ENCODE measurements around the gene HS3ST3A1.

Gene HS3ST3A1

GRCh38 chr17:13484020-13484419 lies 117.7 kb downstream of the HS3ST3A1 start:
- H3K79me2 ChIP-seq (ENCODE audit: low read length), result no peaks in the 10 kb centered on the region
- H4K20me1 ChIP-seq (ENCODE audit: insufficient read depth, low read length), result no peaks in the 10 kb centered on the region
- no peak overlapping the region for H2AFZ ChIP-seq (ENCODE audit: low read length)
- H3K27ac ChIP-seq (ENCODE audit: low read length), result no peak overlapping the region
- H3K27me3 ChIP-seq (replicated peaks; ENCODE audit: insufficient read depth, low read length), result no peaks in the 10 kb centered on the region
- no peaks in the 10 kb centered on the region for H3K9me2 ChIP-seq (replicated peaks; ENCODE audit: insufficient read depth, low read length)
- H3K9me3 ChIP-seq (replicated peaks; ENCODE audit: insufficient read depth, low read length), result no peaks in the 10 kb centered on the region
- no peaks in the 10 kb centered on the region for H3F3A ChIP-seq (ENCODE audit: insufficient read depth, low read length)
- no peaks in the 10 kb centered on the region for H3K36me3 ChIP-seq (replicated peaks; ENCODE audit: insufficient read depth, low read length)
- no peak overlapping the region for H3K9ac ChIP-seq (ENCODE audit: low read length)
- H3K4me1 ChIP-seq (ENCODE audit: low read length), result no peaks in the 10 kb centered on the region
- no peak for DNase-seq
- no peak overlapping the region for H3K4me3 ChIP-seq (ENCODE audit: low read length)
- no peak overlapping the region for H3K4me2 ChIP-seq (ENCODE audit: low read depth, low read length)
- TF ChIP-seq EZH2 (optimal IDR thresholded peaks at IDR 0.05; ENCODE audit: low read depth, low read length) (no peak), CTCF (IDR thresholded peaks at IDR 0.05; ENCODE audit: low read length) (no peak), EZH2phosphoT487 (IDR thresholded peaks at IDR 0.05; ENCODE audit: low read length) (no peak)

GRCh38 chr17:13480877-13481276 lies 120.9 kb downstream of the HS3ST3A1 start:
- Histone ChIP-seq H3K9ac (ENCODE audit: low read length) (no peak overlapping the region), H3K27ac (ENCODE audit: low read length) (no peak overlapping the region), H3K9me3 (replicated peaks; ENCODE audit: insufficient read depth, low read length) (no peaks in the 10 kb centered on the region), H4K20me1 (ENCODE audit: insufficient read depth, low read length) (no peaks in the 10 kb centered on the region), H3K27me3 (replicated peaks; ENCODE audit: insufficient read depth, low read length) (no peaks in the 10 kb centered on the region), H3K4me1 (ENCODE audit: low read length) (no peaks in the 10 kb centered on the region), H3K36me3 (replicated peaks; ENCODE audit: insufficient read depth, low read length) (no peaks in the 10 kb centered on the region), H2AFZ (ENCODE audit: low read length) (no peak overlapping the region), H3K4me3 (ENCODE audit: low read length) (no peak overlapping the region), H3K9me2 (replicated peaks; ENCODE audit: insufficient read depth, low read length) (no peaks in the 10 kb centered on the region), H3K4me2 (ENCODE audit: low read depth, low read length) (no peak overlapping the region), H3K79me2 (ENCODE audit: low read length) (no peaks in the 10 kb centered on the region), H3F3A (ENCODE audit: insufficient read depth, low read length) (no peaks in the 10 kb centered on the region)
- DNase-seq, result no peak
- TF ChIP-seq EZH2phosphoT487 (IDR thresholded peaks at IDR 0.05; ENCODE audit: low read length) (no peak), CTCF (IDR thresholded peaks at IDR 0.05; ENCODE audit: low read length) (no peak), EZH2 (optimal IDR thresholded peaks at IDR 0.05; ENCODE audit: low read depth, low read length) (no peak)

- H2AFZ ChIP-seq (ENCODE audit: low read length), result no peak overlapping the region
- TF ChIP-seq CTCF (IDR thresholded peaks at IDR 0.05; ENCODE audit: low read length) (no peak), EZH2 (optimal IDR thresholded peaks at IDR 0.05; ENCODE audit: low read depth, low read length) (no peak), EZH2phosphoT487 (IDR thresholded peaks at IDR 0.05; ENCODE audit: low read length) (no peak)
- no peaks in the 10 kb centered on the region for H3K36me3 ChIP-seq (replicated peaks; ENCODE audit: insufficient read depth, low read length)
- no peak overlapping the region for H3K9ac ChIP-seq (ENCODE audit: low read length)
- no peaks in the 10 kb centered on the region for H3K9me3 ChIP-seq (replicated peaks; ENCODE audit: insufficient read depth, low read length)
- H3K4me2 ChIP-seq (ENCODE audit: low read depth, low read length), result no peak overlapping the region
- no peak overlapping the region for H3K4me3 ChIP-seq (ENCODE audit: low read length)
- H3F3A ChIP-seq (ENCODE audit: insufficient read depth, low read length), result no peaks in the 10 kb centered on the region
- no peaks in the 10 kb centered on the region for H3K79me2 ChIP-seq (ENCODE audit: low read length)
- H3K4me1 ChIP-seq (ENCODE audit: low read length), result no peaks in the 10 kb centered on the region
- H4K20me1 ChIP-seq (ENCODE audit: insufficient read depth, low read length), result no peaks in the 10 kb centered on the region
- no peak for DNase-seq
- no peaks in the 10 kb centered on the region for H3K9me2 ChIP-seq (replicated peaks; ENCODE audit: insufficient read depth, low read length)
- H3K27ac ChIP-seq (ENCODE audit: low read length), result no peak overlapping the region
- H3K27me3 ChIP-seq (replicated peaks; ENCODE audit: insufficient read depth, low read length), result no peaks in the 10 kb centered on the region
These were observed 123.4 kb downstream of the HS3ST3A1 start for GRCh38 chr17:13478326-13478830.
